HG03103 (cell line): Measurements from ENCODE around the gene XPA.
"Not testable (repeated sequence)": the region's sequence is repeated elsewhere in the genome, so short reads cannot be mapped to it uniquely, and the experiment has no call there.

Source experiments
- ATAC-seq: cut with Tn5 transposase; IDR thresholded peaks from one replicate; pipeline ENCODE4 v1.9.1; 2021; ENCODE audit warnings: low read depth; ENCODE audit not compliant: unreplicated experiment

XPA gene

GRCh38 chr9:97704345-97704677 is 7.2 kb upstream of the XPA start:
- ATAC-seq, result no peak

- no peak for ATAC-seq
These were observed 6.6 kb upstream of the XPA start for GRCh38 chr9:97703437-97704344.

DNA sequence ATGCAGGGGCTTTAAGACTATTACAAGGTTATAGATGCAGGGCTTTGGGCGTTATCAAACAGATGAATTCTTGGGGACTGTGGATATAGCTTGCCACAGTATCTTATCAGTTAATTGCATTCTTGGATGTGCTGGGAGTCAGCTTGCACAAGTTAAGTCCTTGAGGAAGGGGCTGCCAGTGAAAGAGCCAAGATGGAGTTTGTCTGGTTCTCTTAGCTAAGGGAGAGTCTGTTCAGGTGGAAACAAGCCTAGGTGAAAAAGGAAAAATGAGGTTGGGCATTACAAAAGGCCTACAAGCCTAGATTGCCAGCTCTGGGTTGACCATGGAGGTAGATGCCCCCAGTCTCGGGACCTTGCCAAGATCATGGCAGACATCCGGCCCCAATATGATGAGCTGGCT is 2.7 kb upstream of the XPA start:
- not testable (repeated sequence) for ATAC-seq

GRCh38 chr9:97699281-97699680 is 2.1 kb upstream of the XPA start:
- ATAC-seq, result not testable (repeated sequence)

GRCh38 chr9:97698865-97699264 is 1.7 kb upstream of the XPA start:
- ATAC-seq, result no peak

DNA sequence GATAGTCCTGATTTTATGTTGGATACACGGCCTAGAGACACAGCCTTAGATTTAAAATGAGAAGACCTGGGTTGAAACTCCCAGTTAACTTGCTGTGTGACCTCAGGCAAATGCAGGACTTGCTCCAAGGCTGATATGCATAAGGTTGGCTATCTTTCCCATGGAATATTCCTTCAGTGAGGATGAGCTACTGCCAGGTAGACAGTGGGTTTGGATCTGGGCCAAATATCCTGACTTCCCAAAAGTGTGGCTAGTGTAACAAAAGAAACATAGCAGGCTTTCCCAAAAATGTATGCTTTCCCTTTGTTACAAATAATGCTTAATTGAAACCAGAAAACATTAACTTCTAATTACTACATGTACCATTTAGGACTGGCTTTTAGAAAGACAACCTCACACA is 697 bp upstream of the XPA start:
- ATAC-seq, result no peak

- no peak for ATAC-seq
These were observed 941 bp downstream of the XPA start for GRCh38 chr9:97695995-97696802.

DNA sequence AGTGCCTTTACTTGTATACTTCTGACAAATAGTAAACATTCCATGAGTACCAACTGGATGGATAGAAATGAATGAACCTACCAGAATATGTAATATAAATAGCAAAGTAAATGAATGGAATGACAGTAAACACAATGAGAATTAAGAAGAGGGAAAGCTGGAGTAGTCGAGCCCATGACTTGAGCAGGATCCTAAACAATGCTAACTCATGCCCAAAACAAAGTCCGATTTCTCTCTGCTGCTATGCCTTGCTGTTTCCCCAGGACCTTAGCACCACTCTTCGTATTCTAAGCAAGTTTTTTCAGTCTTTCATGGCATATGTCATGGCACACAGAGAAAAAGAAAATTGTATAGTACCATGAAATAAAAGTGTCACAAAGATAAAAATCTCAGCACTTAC is 1.8 kb downstream of the XPA start:
- ATAC-seq, result no peak

DNA sequence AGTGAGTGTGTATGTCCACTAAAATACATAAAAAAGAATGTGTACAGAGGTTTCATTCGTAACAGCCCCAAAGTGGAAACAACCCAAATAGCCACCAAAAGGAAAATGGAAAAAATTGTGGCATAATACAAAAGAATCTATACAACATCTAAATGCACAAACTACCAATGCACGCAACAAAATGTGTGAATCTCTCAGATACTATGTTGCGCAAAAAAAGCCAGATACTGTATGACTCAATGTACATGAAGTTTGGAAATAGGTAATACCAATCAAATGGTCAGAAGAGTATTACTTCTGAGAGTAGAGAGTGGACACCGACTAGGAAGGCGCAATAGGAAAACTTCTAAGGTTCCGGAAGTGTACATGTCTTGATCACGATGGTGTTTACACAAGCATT is 2.4 kb downstream of the XPA start:
- no peak for ATAC-seq

DNA sequence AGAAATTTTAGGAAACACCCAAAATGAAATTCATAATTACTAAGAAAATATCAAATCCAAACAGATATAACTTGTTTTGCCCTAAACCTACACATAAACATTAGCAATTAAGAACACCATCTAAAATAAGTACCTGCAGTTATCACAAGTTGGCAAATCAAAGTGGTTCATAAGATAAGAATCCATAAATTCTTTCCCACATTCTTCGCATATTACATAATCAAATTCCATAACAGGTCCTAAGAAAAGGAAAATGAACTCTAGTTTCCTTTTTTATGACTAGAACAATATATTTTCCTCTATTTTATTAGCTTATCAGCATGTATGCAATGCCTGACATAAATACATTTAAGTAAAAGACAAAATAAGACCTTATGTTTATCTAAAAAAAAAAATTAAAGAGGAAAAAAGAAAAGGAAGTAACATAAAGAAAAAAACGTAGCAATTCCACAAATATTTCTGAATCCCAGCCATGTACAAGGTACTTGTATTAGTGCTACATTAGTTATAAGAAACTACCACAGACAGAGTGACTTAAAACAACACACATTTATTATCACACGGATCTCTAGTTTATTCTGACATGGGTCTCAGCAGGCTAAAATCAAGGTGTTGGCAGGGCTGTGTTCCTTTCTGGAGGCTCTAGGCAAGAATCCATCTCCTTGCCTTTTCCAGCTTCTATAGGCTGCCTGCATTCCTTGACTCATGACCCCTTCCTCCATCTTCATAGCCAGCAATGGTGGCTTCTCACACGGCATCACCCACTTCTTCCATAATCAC is 7.5 kb downstream of the XPA start:
- no peak for ATAC-seq

GRCh38 chr9:97688654-97689053 is 8.5 kb downstream of the XPA start:
- no peak for ATAC-seq

GRCh38 chr9:97682242-97682641 is 14.9 kb downstream of the XPA start:
- no peak for ATAC-seq

DNA sequence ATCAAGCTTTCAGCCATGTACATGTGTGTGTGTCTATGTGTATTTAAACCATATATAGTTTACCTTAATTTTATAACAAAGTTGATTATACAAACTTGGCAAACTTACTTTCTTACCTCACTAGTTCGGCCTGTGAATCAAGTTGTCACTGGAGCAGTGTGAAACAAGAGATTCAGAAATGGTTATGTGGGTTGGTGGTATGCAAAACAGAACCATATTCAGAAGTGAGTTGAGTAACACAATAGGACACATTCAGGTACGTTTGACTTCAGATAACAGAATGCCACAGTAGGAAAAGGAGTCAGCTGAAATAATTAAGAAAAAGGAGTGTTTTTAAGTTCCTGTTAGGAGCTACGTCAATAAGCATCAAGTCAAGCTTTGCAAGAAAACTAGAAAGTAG is 21.5 kb downstream of the XPA start:
- ATAC-seq, result no peak

- no peak for ATAC-seq
These were observed 23.2 kb downstream of the XPA start for GRCh38 chr9:97673922-97674321.

- no peak for ATAC-seq
These were observed 24.7 kb downstream of the XPA start for GRCh38 chr9:97672403-97672802.

DNA sequence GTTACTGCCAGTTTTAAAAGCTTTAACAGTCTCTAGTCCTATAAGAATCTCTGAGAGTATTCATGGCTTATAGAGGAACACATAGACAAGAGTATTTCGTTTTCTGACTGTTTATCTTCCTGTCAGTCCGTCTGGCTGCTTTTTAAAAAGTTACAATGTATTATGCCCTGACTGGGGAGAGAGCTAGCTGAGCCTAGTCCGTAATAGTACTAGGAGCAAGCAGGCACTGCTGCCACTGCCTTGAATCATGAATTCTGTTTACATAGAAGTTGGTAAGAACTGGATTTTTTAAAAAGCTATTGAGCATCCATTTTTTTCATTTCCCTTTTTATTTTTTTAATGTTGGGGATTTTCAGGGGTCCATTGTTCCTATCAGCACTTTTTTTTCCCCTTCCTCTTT is 26.6 kb downstream of the XPA start:
- ATAC-seq, result no peak

DNA sequence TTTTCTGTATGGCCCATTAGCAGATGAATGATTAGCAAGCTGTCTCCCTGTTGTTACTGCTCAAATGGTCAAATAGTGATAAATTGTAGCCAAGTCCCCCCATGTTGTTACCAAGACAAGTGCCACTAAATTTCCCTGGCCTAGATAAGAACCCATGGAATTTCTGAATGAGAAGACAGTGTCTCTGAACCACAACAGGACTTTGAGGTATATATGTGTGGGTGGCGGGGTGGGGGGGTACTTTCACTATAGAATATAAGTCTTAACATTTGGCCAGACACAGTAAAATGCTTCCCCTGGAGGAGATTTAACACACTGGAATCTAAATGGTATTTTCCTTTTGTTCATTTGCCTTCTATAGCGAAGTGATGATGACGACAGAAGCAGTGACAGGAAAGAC is 28.7 kb downstream of the XPA start:
- ATAC-seq, result no peak

DNA sequence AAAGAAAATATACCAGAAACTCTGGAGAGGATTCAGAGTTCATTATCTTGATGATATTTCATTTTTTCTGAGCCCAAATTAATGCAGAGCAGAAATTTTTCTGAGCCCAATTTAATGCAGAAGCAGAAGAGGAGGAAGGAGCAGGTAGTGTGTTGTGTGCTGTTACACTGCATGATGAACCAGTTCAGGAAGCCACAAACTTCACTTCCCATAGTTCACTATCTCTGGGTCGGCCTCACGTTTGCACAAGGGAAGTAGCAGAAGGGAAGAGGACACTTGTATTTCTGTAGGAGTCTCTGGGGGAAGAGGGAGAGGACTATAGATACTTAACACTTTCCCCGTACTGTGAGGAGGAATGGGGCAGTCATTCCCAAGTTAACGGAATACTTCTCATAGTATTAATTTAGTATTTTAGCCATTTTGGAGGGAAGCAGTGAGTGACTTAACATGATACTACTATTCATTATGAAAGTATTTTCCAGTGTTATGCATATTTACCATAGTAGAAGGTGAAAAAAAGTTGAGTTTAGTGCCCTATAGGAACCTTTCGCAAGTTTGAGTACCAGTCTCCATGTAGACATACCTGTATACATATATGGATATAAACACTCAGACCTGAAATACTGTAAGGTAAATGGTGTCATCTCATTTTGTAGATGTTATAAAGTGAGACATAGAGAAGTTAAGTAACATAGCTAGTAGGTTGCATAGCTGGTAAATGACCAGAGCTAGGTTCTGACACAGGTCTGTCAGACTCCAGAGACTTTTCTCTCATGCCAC is 30.0 kb downstream of the XPA start:
- no peak for ATAC-seq

DNA sequence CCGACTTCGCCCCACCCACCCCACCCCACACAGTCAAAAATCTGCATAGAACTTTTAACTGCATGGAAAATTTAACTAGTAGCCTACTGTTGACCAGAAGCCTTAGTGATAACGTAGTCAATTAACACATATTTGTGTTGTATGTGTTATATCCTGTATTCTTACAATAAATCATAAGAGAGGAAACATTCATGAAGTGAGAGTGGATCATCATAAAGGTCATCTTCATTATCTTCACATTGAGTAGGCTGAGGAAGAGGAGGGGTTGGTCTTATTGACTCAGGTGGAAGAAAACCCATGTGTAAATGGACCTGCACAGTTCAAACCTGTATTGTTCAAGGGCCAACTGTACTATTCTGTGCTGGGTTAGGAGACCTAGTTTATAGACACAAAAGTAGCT is 31.4 kb downstream of the XPA start:
- ATAC-seq, result no peak

DNA sequence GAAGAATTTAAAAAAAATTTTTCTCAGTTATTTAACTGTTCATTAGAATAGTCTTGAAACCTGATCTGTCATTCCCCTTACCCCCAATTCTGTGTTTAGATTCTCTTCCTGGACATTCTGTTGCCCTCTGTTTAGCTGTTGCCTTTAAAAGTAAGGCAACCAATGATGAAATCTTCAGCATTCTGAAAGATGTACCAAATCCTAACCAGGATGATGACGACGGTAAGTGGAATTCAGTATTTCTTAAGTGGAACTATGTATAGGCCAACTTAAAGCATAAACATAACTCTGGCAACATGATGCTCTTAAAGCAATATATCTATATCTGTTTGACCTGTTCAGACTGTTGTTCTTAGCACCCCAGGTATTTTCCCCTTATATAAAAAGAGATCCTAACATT is 36.3 kb downstream of the XPA start:
- no peak for ATAC-seq
